ENCODE measurements around the gene TMEM151A.

The TMEM151A gene

GRCh38 chr11:66283461-66284105 lies 8.1 kb upstream of the TMEM151A start:
- no peak for DNase-seq (ENCODE audit: low spot score)

GRCh38 chr11:66284526-66285078 lies 7.1 kb upstream of the TMEM151A start:
- no peak for DNase-seq (ENCODE audit: low spot score)

GRCh38 chr11:66285250-66285947 lies 6.3 kb upstream of the TMEM151A start:
- DNase-seq (ENCODE audit: low spot score): no peak

- no peak for DNase-seq (ENCODE audit: low spot score)
Measured at GRCh38 chr11:66286699-66287098, 5.0 kb upstream of the TMEM151A start.

- DNase-seq (ENCODE audit: low spot score): no peak
Measured at GRCh38 chr11:66287211-66287888, 4.3 kb upstream of the TMEM151A start.

GRCh38 chr11:66287889-66288670 lies 3.6 kb upstream of the TMEM151A start:
- DNase-seq (ENCODE audit: low spot score): no peak

- peak; percentile 100 for DNase-seq (ENCODE audit: low spot score)
Measured at GRCh38 chr11:66288671-66289547, 2.8 kb upstream of the TMEM151A start, which contains the start of gene YIF1A. Gene YIF1A (minus strand): TSS chr11:66289143. CDS start chr11:66288985, 158 bp downstream.

GRCh38 chr11:66289548-66290329 lies 2.0 kb upstream of the TMEM151A start:
- no peak for DNase-seq (ENCODE audit: low spot score)

GRCh38 chr11:66290330-66290621 lies 1.4 kb upstream of the TMEM151A start:
- no peak for DNase-seq (ENCODE audit: low spot score)

GRCh38 chr11:66291303-66291705 lies 390 bp upstream of the TMEM151A start:
- DNase-seq (ENCODE audit: low spot score): no peak

GRCh38 chr11:66292543-66293332 lies 1.0 kb downstream of the TMEM151A start:
- no peak for DNase-seq (ENCODE audit: low spot score)

- DNase-seq (ENCODE audit: low spot score): no peak
Measured at GRCh38 chr11:66293352-66293751, 1.7 kb downstream of the TMEM151A start.

GRCh38 chr11:66293777-66294625 lies 2.3 kb downstream of the TMEM151A start:
- DNase-seq (ENCODE audit: low spot score): no peak

- DNase-seq (ENCODE audit: low spot score): no peak
Measured at GRCh38 chr11:66294626-66295620, 3.2 kb downstream of the TMEM151A start.

GRCh38 chr11:66297610-66298009 lies 5.9 kb downstream of the TMEM151A start:
- no peak for DNase-seq (ENCODE audit: low spot score)

GRCh38 chr11:66299186-66299585 lies 7.5 kb downstream of the TMEM151A start:
- DNase-seq (ENCODE audit: low spot score): no peak

GRCh38 chr11:66302656-66303055 lies 11.0 kb downstream of the TMEM151A start:
- no peak for DNase-seq (ENCODE audit: low spot score)

All from SW480 (cell line).